H1 (cell line): ENCODE measurements around the gene GCK.

ENCODE experiments used
- ASH2L ChIP-seq: fragments of 200-600, 300-600 bp; sonication (generic); IDR thresholded peaks from one replicate; pipeline ENCODE4 v1.7.1; 2017; ENCODE audit warnings: low read length
- CTCF ChIP-seq, 3 experiments: IDR thresholded peaks; 1 replicate in 2 of 3; 2 replicates in 1 of 3; pipeline versions ENCODE4 v1.5.1 to v1.6.1; 2011; ENCODE audit warnings: low read length in 3 of 3, mild to moderate bottlenecking in 3 of 3, inconsistent platforms in 2 of 3, low read depth in 1 of 3, moderate library complexity in 1 of 3; ENCODE audit not compliant: insufficient read depth in 1 of 3; ENCODE audit errors: control extremely low read depth in 1 of 3
- PHF8 ChIP-seq: fragments of 200-600 bp; sonication (generic); conservative IDR thresholded peaks from 2 replicates; pipeline ENCODE4 v1.7.1; 2012; ENCODE audit warnings: low read depth, mild to moderate bottlenecking, inconsistent platforms, low read length, moderate library complexity
- POLR2A ChIP-seq, 2 experiments: IDR thresholded peaks; 1 replicate in 1 of 2; 2 replicates in 1 of 2; pipeline ENCODE4 v1.6.1; 2011; ENCODE audit warnings: low read depth in 2 of 2, low read length in 2 of 2, mild to moderate bottlenecking in 2 of 2; ENCODE audit errors: control extremely low read depth in 1 of 2
- RFX5 ChIP-seq: IDR thresholded peaks from 2 replicates; pipeline ENCODE4 v1.6.1; 2011; ENCODE audit warnings: low read depth, low read length, improper control_type of control experiment, borderline replicate concordance
- TCF12 ChIP-seq: IDR thresholded peaks from 2 replicates; pipeline ENCODE4 v1.6.1; 2011; ENCODE audit warnings: low read depth, mild to moderate bottlenecking, low read length

GRCh38 chr7:44127161-44127560 is 62.1 kb downstream of the GCK start:
- TF ChIP-seq CTCF (IDR thresholded peaks at IDR 0.05; ENCODE audit: control extremely low read depth in 1 of 3, insufficient read depth in 1 of 3, low read depth in 1 of 3, low read length in 3 of 3) = no peak
- no peak for TF ChIP-seq PHF8
- no peak for TF ChIP-seq POLR2A (IDR thresholded peaks at IDR 0.05; ENCODE audit: control extremely low read depth in 1 of 2, low read depth in 2 of 2, low read length in 2 of 2)
- no peak for TF ChIP-seq TCF12
- no peak for TF ChIP-seq ASH2L
- TF ChIP-seq RFX5 = no peak
